H1 (cell line): ENCODE results near the gene LSM11. TPM values are rescaled to one million over a fixed set of nuclear protein-coding genes. Genes with fewer than 3 reads are reported as not detected.

Experiments used
- CTCF ChIA-PET: fragments of 300-600 bp; sonication (Branson Sonifier 250); formaldehyde crosslinking; loops from one replicate; lab custom pipeline; 2021; ENCODE audit not compliant: partially characterized antibody; lab: Charles Lee
- POLR2A ChIA-PET: fragments of 300-600 bp; sonication (Branson Sonifier 250); formaldehyde crosslinking; loops from one replicate; lab custom pipeline; 2021; ENCODE audit warnings: inconsistent platforms; ENCODE audit not compliant: partially characterized antibody; lab: Charles Lee
- DNase-seq, 2 experiments: peaks; one replicate each; pipeline versions ENCODE4 v3.0.0 to v3.0.0-alpha.2; 2010 to 2022; ENCODE audit warnings: low spot score in 2 of 2, low read depth in 1 of 2, mixed read lengths in 1 of 2
- FAIRE-seq: peaks from 2 replicates; lab custom pipeline; 2011; peaks lifted over from hg19 to GRCh38; lab: Jason Lieb, UNC
- H2AFZ ChIP-seq: 2 replicates; pipeline ENCODE4 v1.8.1; 2012; ENCODE audit warnings: low read length, inconsistent platforms
- H2AK5ac ChIP-seq: 2 replicates; pipeline ENCODE4 v1.6.1; 2013; ENCODE audit warnings: low read depth, low read length
- H2BK120ac ChIP-seq: replicated peaks from 2 replicates; pipeline ENCODE3; 2013; ENCODE audit warnings: low read depth, low read length, inconsistent platforms
- H2BK12ac ChIP-seq: 2 replicates; pipeline ENCODE4 v1.6.1; 2013; ENCODE audit warnings: low read depth, low read length
- H2BK15ac ChIP-seq: 2 replicates; pipeline ENCODE4 v1.6.1; 2013; ENCODE audit warnings: low read length
- H2BK20ac ChIP-seq: 2 replicates; pipeline ENCODE4 v1.6.1; 2013; ENCODE audit warnings: low read length
- H2BK5ac ChIP-seq: 2 replicates; pipeline ENCODE4 v1.6.1; 2013; ENCODE audit warnings: low read depth, low read length
- H3K14ac ChIP-seq: 2 replicates; pipeline ENCODE4 v1.6.1; 2013; ENCODE audit warnings: inconsistent platforms; ENCODE audit not compliant: insufficient read length
- H3K18ac ChIP-seq: 2 replicates; pipeline ENCODE4 v1.6.1; 2013; ENCODE audit warnings: low read length; ENCODE audit errors: extremely low read depth
- H3K23ac ChIP-seq: 2 replicates; pipeline ENCODE4 v1.6.1; 2013; ENCODE audit warnings: inconsistent platforms; ENCODE audit not compliant: insufficient read length
- H3K23me2 ChIP-seq: 2 replicates; pipeline ENCODE4 v1.6.1; 2013; ENCODE audit warnings: low read depth, low read length
- H3K27ac ChIP-seq: 2 replicates; pipeline ENCODE4 v1.6.1; 2011; ENCODE audit warnings: low read depth, low read length, inconsistent platforms
- H3K27me3 ChIP-seq, 4 experiments: replicated peaks in 1 of 4; 1 replicate in 1 of 4; 2 replicates in 3 of 4; pipeline versions ENCODE4 v1.6.1 to v1.8.1; 2011 to 2013; ENCODE audit warnings: low read length in 3 of 4, mild to moderate bottlenecking in 3 of 4, inconsistent platforms in 2 of 4, mixed read lengths in 2 of 4, moderate library complexity in 1 of 4; ENCODE audit not compliant: control insufficient read depth in 3 of 4, insufficient read depth in 3 of 4; ENCODE audit errors: extremely low read depth in 1 of 4
- H3K36me3 ChIP-seq, 4 experiments: 2 replicates each; pipeline versions ENCODE4 v1.6.1 to v1.8.1; 2011 to 2013; ENCODE audit warnings: mild to moderate bottlenecking in 4 of 4, low read length in 3 of 4, moderate library complexity in 2 of 4, control low read depth in 1 of 4, inconsistent platforms in 1 of 4; ENCODE audit not compliant: insufficient read depth in 4 of 4, control insufficient read depth in 2 of 4
- H3K4ac ChIP-seq: replicated peaks from 2 replicates; pipeline ENCODE3; 2013; ENCODE audit warnings: low read length, low read depth, mixed read lengths, inconsistent platforms; ENCODE audit not compliant: insufficient read length
- H3K4me1 ChIP-seq, 4 experiments: replicated peaks in 1 of 4; 1 replicate in 1 of 4; 2 replicates in 3 of 4; pipeline versions ENCODE4 v1.6.1 to v1.8.1; 2011 to 2013; ENCODE audit warnings: low read length in 3 of 4, inconsistent platforms in 2 of 4, mixed read lengths in 1 of 4; ENCODE audit not compliant: insufficient read depth in 4 of 4, control insufficient read depth in 3 of 4
- H3K4me2 ChIP-seq, 2 experiments: 2 replicates each; pipeline versions ENCODE4 v1.6.1 to v1.8.1; 2011 to 2013; ENCODE audit warnings: low read depth in 2 of 2, low read length in 2 of 2, control low read depth in 1 of 2, inconsistent platforms in 1 of 2, mild to moderate bottlenecking in 1 of 2; ENCODE audit not compliant: insufficient read depth in 1 of 2
- H3K4me3 ChIP-seq, 4 experiments: fragments of 200-600, 300-600 bp in 1 of 4; sonication (generic), shearing (Covaris generic), sonication (Bioruptor Twin) in 1 of 4; 2 replicates each; pipeline versions ENCODE4 v1.5.1 to v1.8.1; 2011 to 2016; ENCODE audit warnings: low read length in 4 of 4, low read depth in 3 of 4, control low read depth in 2 of 4, inconsistent platforms in 2 of 4, mild to moderate bottlenecking in 2 of 4, mixed read lengths in 1 of 4, moderate library complexity in 1 of 4; ENCODE audit not compliant: insufficient read depth in 2 of 4; ENCODE audit errors: extremely low read depth in 1 of 4
- H3K56ac ChIP-seq: replicated peaks from 2 replicates; pipeline ENCODE3; 2013; ENCODE audit warnings: low read depth, mild to moderate bottlenecking, mixed read lengths, low read length, inconsistent platforms; ENCODE audit not compliant: insufficient read length
- H3K79me1 ChIP-seq: 2 replicates; pipeline ENCODE4 v1.6.1; 2013; ENCODE audit warnings: low read depth, low read length, control low read depth
- H3K79me2 ChIP-seq, 2 experiments: 2 replicates each; pipeline versions ENCODE4 v1.6.1 to v1.8.1; 2012 to 2013; ENCODE audit warnings: low read length in 2 of 2, mild to moderate bottlenecking in 2 of 2, inconsistent platforms in 1 of 2; ENCODE audit not compliant: insufficient read depth in 2 of 2, control insufficient read depth in 1 of 2
- H3K9ac ChIP-seq, 4 experiments: replicated peaks in 1 of 4; 1 replicate in 1 of 4; 2 replicates in 3 of 4; pipeline versions ENCODE4 v1.6.1 to v1.8.1; 2011 to 2013; ENCODE audit warnings: low read depth in 3 of 4, low read length in 3 of 4, control low read depth in 2 of 4, mild to moderate bottlenecking in 2 of 4, moderate library complexity in 2 of 4, inconsistent platforms in 1 of 4; ENCODE audit errors: extremely low read depth in 1 of 4
- H3K9me3 ChIP-seq, 2 experiments: 2 replicates each; pipeline versions ENCODE4 v1.6.1 to v1.8.1; 2012 to 2013; ENCODE audit warnings: mild to moderate bottlenecking in 2 of 2, moderate library complexity in 2 of 2, control low read depth in 1 of 2, inconsistent platforms in 1 of 2, low read depth in 1 of 2, low read length in 1 of 2, mixed read lengths in 1 of 2; ENCODE audit not compliant: insufficient read depth in 2 of 2
- H4K20me1 ChIP-seq, 2 experiments: replicated peaks in 1 of 2; 2 replicates each; pipeline versions ENCODE3 to v1.8.1; 2011 to 2013; ENCODE audit warnings: inconsistent platforms in 2 of 2, low read length in 2 of 2, mild to moderate bottlenecking in 1 of 2; ENCODE audit not compliant: insufficient read depth in 2 of 2, control insufficient read depth in 1 of 2
- H4K5ac ChIP-seq: 2 replicates; pipeline ENCODE4 v1.6.1; 2013; ENCODE audit warnings: low read length, low read depth, mixed read lengths, inconsistent platforms; ENCODE audit not compliant: insufficient read length
- H4K8ac ChIP-seq: 2 replicates; pipeline ENCODE4 v1.8.0; 2013; ENCODE audit warnings: mild to moderate bottlenecking, moderate library complexity, low read length, inconsistent platforms; ENCODE audit not compliant: insufficient read depth; ENCODE audit errors: extremely low read depth
- H4K91ac ChIP-seq: replicated peaks from 2 replicates; pipeline ENCODE3; 2013; ENCODE audit warnings: low read length, mixed read lengths, inconsistent platforms; ENCODE audit not compliant: insufficient read length
- CTBP2 ChIP-seq: IDR thresholded peaks from 2 replicates; pipeline ENCODE4 v1.7.0; 2011; ENCODE audit warnings: borderline replicate concordance, mild to moderate bottlenecking, moderate library complexity, mixed read lengths, low read length; ENCODE audit not compliant: insufficient read depth, insufficient read length
- HDAC2 ChIP-seq, 2 experiments: fragments of 300-600 bp in 1 of 2; sonication (generic) in 1 of 2; IDR thresholded peaks; 2 replicates each; pipeline ENCODE4 v1.6.1; 2011 to 2012; ENCODE audit warnings: low read depth in 2 of 2, low read length in 2 of 2, mild to moderate bottlenecking in 2 of 2, moderate library complexity in 2 of 2, borderline replicate concordance in 1 of 2, inconsistent platforms in 1 of 2
- HDAC6 ChIP-seq: IDR thresholded peaks from one replicate; pipeline ENCODE4 v1.7.1; 2012; ENCODE audit warnings: low read depth, mild to moderate bottlenecking, inconsistent platforms, low read length, moderate library complexity
- MAFK ChIP-seq: IDR thresholded peaks from 2 replicates; pipeline ENCODE4 v1.6.1; 2012; ENCODE audit warnings: low read depth, mild to moderate bottlenecking, improper control_type of control experiment, low read length
- NANOG ChIP-seq: IDR thresholded peaks from 2 replicates; pipeline ENCODE4 v1.6.1; 2011; ENCODE audit warnings: low read length, low read depth, mild to moderate bottlenecking, inconsistent platforms; ENCODE audit not compliant: insufficient read depth, poor library complexity, severe bottlenecking
- RXRA ChIP-seq: IDR thresholded peaks from 2 replicates; pipeline ENCODE4 v1.6.1; 2011; ENCODE audit warnings: low read depth, mild to moderate bottlenecking, low read length, moderate library complexity; ENCODE audit not compliant: insufficient read depth
- SP1 ChIP-seq: IDR thresholded peaks from 2 replicates; pipeline ENCODE4 v1.6.1; 2011; ENCODE audit warnings: low read depth, low read length
- WGBS, 2 experiments: shearing (Covaris generic) in 1 of 2; methylation state at CpG; one replicate each; pipeline versions ENCODE4 v1.1.6 to v1.1.7; 2013 to 2015; ENCODE audit warnings: low lambda C conversion rate in 2 of 2, mixed read lengths in 2 of 2, inconsistent platforms in 1 of 2, low coverage in 1 of 2, missing lambda C conversion rate in 1 of 2; ENCODE audit not compliant: insufficient replicate concordance in 2 of 2, insufficient coverage in 1 of 2, insufficient read length in 1 of 2; ENCODE audit errors: extremely low coverage in 1 of 2, missing lambda C conversion rate in 1 of 2; 5-methylcytosine and 5-hydroxymethylcytosine counted together
- polyA plus RNA-seq, 7 experiments: library from polyadenylated mRNA; depleted of rRNA in 3 of 7; stranded (reverse) in 5 of 7; unstranded in 2 of 7; fragments of >200 nt in 5 of 7; fragments of 200-250 nt in 2 of 7; gene quantifications; 1 replicate in 5 of 7; 2 replicates in 1 of 7; 4 replicates in 1 of 7; pipeline versions ENCODE4 v1.2.1 to v1.2.3, GENCODE V29; 2011 to 2013; ENCODE audit warnings: missing spikeins in 2 of 7, mixed read lengths in 2 of 7
- total RNA-seq: library from RNA; stranded (reverse); fragmentation: NEBNext Ultra II Directional; extraction: Animal tissue kit (Norgen Biotek cat#: 25700); gene quantifications from 2 replicates; pipeline ENCODE4 v1.2.1, GENCODE V29; 2021

LSM11 gene
- total and polyA plus RNA-seq, 2 of the 8 experiments (the other 6 are each of a cell fraction or from before 2014, with no cell fraction given) = 1.8 to 3.9 TPM

DNA sequence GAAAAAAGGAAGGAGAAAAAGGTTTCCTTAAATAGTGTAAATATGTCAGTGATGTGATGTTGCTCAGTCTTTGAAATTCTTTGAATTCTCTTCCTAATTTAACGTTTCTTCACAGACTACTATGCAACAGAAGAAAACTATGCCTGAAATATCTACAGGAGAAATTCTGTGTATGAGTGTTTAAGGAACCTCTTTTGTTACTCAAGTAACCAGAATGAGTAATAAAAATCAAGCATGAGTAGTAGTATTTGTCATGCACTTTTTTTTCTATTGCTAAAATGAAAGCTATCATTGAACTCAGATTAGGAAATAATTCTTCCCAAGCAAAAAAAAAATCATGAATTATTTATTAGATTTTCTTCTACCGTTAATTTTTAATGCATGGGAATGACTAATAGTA, 32.6 kb upstream of the LSM11 start:
- H2BK20ac ChIP-seq = no peak overlapping the region
- H3K4me3 ChIP-seq = no peak overlapping the region
- H2AFZ ChIP-seq = no peak overlapping the region
- H3K9me3 ChIP-seq = no peaks in the 10 kb centered on the region
- H4K5ac ChIP-seq = no peak overlapping the region
- no peaks in the 10 kb centered on the region for H3K36me3 ChIP-seq
- H2BK12ac ChIP-seq = no peak overlapping the region
- H3K9ac ChIP-seq = no peak overlapping the region
- H3K4ac ChIP-seq = no peak overlapping the region
- POLR2A ChIA-PET = no interaction called here
- no peaks in the 10 kb centered on the region for H4K20me1 ChIP-seq
- no peak overlapping the region for H3K27ac ChIP-seq
- CTCF ChIA-PET = interaction anchor here (0.9 kb wide), 1 partner anchor 42 kb away, joined by 3 read pairs; no protein-coding TSS in a partner anchor
- no peak overlapping the region for H3K18ac ChIP-seq
- no peaks in the 10 kb centered on the region for H3K27me3 ChIP-seq
- no peak overlapping the region for H2BK15ac ChIP-seq
- TF ChIP-seq CTBP2 (no peak), NANOG (no peak), MAFK (no peak), SP1 (no peak), HDAC2 (IDR thresholded peaks at IDR 0.05; ENCODE audit: borderline replicate concordance in 1 of 2, low read depth in 2 of 2, low read length in 2 of 2) (no peak), RXRA (no peak), HDAC6 (no peak)
- no peak overlapping the region for H2BK120ac ChIP-seq
- H2AK5ac ChIP-seq = no peak overlapping the region
- FAIRE-seq = no peak
- H2BK5ac ChIP-seq = no peak overlapping the region
- DNase-seq = no peak
- H3K23ac ChIP-seq = no peak overlapping the region
- H3K79me2 ChIP-seq = no peaks in the 10 kb centered on the region
- no peak overlapping the region for H3K56ac ChIP-seq
- no peaks in the 10 kb centered on the region for H3K23me2 ChIP-seq
- no peak overlapping the region for H4K91ac ChIP-seq
- no peaks in the 10 kb centered on the region for H3K4me1 ChIP-seq
- H3K4me2 ChIP-seq = no peak overlapping the region
- H3K14ac ChIP-seq = no peak overlapping the region
- WGBS, 2 experiments = 78% methylated on average over 2 of the region's 2 CpGs; no CpG with 5 or more reads in 1 of the 2 experiments
- no peaks in the 10 kb centered on the region for H3K79me1 ChIP-seq
- H4K8ac ChIP-seq = no peak overlapping the region
